ENCODE measurements around the gene UCN2.

The UCN2 gene

GRCh38 chr3:48575366-48575765 lies 11.8 kb upstream of the UCN2 start:
- H3K4me3 ChIP-seq (ENCODE audit: low read depth in 1 of 2, low read length in 1 of 2): no peak overlapping the region
- H3K27me3 ChIP-seq: no peaks in the 10 kb centered on the region
- H3K27ac ChIP-seq: no peak overlapping the region
- H3K4me1 ChIP-seq (ENCODE audit: control insufficient read depth in 1 of 2, insufficient read depth in 1 of 2, low read depth in 1 of 2, low read length in 1 of 2): no peaks in the 10 kb centered on the region
- no peak for TF ChIP-seq CTCF (IDR thresholded peaks at IDR 0.05)
- no peaks in the 10 kb centered on the region for H3K9me3 ChIP-seq
- no peaks in the 10 kb centered on the region for H3K36me3 ChIP-seq

- H3K4me3 ChIP-seq (ENCODE audit: low read depth in 1 of 2, low read length in 1 of 2): no peak overlapping the region
- no peak overlapping the region for H3K27ac ChIP-seq
- TF ChIP-seq CTCF (IDR thresholded peaks at IDR 0.05): no peak
- no peaks in the 10 kb centered on the region for H3K27me3 ChIP-seq
- no peaks in the 10 kb centered on the region for H3K9me3 ChIP-seq
- H3K4me1 ChIP-seq (ENCODE audit: control insufficient read depth in 1 of 2, insufficient read depth in 1 of 2, low read depth in 1 of 2, low read length in 1 of 2): no peaks in the 10 kb centered on the region
- H3K36me3 ChIP-seq: no peaks in the 10 kb centered on the region
These were observed 10.5 kb upstream of the UCN2 start for GRCh38 chr3:48573973-48574585.

DNA sequence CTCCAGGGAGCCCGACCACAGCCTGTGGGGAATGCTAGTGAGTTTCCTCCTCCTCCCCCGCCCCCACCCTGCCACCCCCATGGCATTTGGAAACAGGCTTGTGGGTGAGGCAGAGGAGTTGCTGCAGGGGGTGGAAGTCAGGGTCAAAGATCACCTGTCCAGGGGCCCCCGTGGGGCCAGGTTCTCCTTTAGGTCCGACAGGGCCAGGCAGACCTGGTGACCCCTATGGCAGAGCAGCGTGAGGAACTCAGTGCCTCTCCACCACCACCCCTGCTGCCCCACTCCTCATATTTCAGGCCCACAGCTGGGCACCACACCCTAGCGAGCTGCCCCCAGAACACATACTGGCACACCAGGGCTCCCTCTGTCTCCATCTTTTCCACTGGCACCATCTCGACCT lies 8.9 kb upstream of the UCN2 start:
- no peaks in the 10 kb centered on the region for H3K27me3 ChIP-seq
- no peaks in the 10 kb centered on the region for H3K4me1 ChIP-seq (ENCODE audit: control insufficient read depth in 1 of 2, insufficient read depth in 1 of 2, low read depth in 1 of 2, low read length in 1 of 2)
- H3K27ac ChIP-seq: no peak overlapping the region
- no peaks in the 10 kb centered on the region for H3K36me3 ChIP-seq
- no peak for TF ChIP-seq CTCF (IDR thresholded peaks at IDR 0.05)
- no peak overlapping the region for H3K4me3 ChIP-seq (ENCODE audit: low read depth in 1 of 2, low read length in 1 of 2)
- no peaks in the 10 kb centered on the region for H3K9me3 ChIP-seq

DNA sequence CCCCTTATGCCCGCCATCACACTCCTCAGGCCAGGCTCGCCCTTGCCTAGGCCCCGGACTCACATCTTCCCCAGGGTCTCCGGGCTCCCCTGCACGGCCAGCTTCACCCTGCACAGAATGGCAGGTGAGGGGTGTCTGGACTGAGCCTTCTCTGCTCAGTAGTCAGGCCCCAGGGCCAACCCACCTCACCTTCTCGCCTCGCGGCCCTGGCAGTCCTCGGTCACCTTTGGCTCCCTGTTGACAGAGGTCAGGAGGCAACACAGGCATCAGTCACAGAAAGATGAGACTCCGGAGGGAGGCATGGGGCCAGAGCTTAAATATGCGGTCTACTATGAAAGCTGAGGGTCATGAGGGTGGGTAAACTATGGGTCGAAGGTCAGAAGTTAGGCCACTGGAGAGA lies 8.4 kb upstream of the UCN2 start:
- Histone ChIP-seq H3K4me3 (ENCODE audit: low read depth in 1 of 2, low read length in 1 of 2) (no peak overlapping the region), H3K4me1 (ENCODE audit: control insufficient read depth in 1 of 2, insufficient read depth in 1 of 2, low read depth in 1 of 2, low read length in 1 of 2) (no peaks in the 10 kb centered on the region), H3K9me3 (no peaks in the 10 kb centered on the region), H3K36me3 (no peaks in the 10 kb centered on the region), H3K27ac (no peak overlapping the region), H3K27me3 (no peaks in the 10 kb centered on the region)
- TF ChIP-seq CTCF (IDR thresholded peaks at IDR 0.05): no peak

GRCh38 chr3:48569808-48570450 lies 6.3 kb upstream of the UCN2 start:
- Histone ChIP-seq H3K4me3 (ENCODE audit: low read depth in 1 of 2, low read length in 1 of 2) (no peak overlapping the region), H3K4me1 (ENCODE audit: control insufficient read depth in 1 of 2, insufficient read depth in 1 of 2, low read depth in 1 of 2, low read length in 1 of 2) (no peaks in the 10 kb centered on the region), H3K36me3 (no peaks in the 10 kb centered on the region), H3K27ac (no peak overlapping the region), H3K9me3 (no peaks in the 10 kb centered on the region), H3K27me3 (no peaks in the 10 kb centered on the region)
- no peak for TF ChIP-seq CTCF (IDR thresholded peaks at IDR 0.05)

Data from neutrophil (primary cell).